Measurements from ENCODE around the gene RANGAP1. TPM values are rescaled to one million over a fixed set of nuclear protein-coding genes. Genes with fewer than 3 reads are reported as not detected.

Gene RANGAP1
- total RNA-seq, 3 donors from 2014 or later, result 26.9 to 48.9 (median 35.3) TPM

- intact Hi-C loops (cut with DNase I, micrococcal nuclease), result no loop called here
- peak; percentile 100 for ATAC-seq
Measured at GRCh38 chr22:41204992-41205900, 80.7 kb downstream of the RANGAP1 start, which contains the start of gene L3MBTL2. TSS of gene L3MBTL2 (plus strand) at chr22:41205312. CDS start at chr22:41205363, 51 bp downstream.

DNA sequence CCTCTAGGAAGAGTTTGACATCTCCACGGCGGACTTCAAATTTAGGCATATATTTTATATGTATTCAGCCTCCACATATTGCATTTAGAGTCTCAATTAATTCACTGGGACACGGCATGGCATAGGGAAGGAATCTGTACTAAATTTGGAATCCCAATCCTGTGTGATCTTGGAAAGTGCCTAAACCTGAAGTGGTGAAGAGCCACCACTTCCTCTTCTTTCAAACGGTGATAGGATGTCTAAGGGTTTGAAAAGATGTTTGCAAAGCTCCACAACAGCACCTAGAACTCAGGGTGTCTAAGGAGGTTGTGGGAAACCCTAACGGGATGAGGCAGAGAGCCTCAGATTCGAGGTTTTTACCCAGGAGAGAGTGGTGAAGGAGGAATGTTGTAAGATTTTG lies 81.9 kb downstream of the RANGAP1 start:
- no peak for ATAC-seq

More at GRCh38 chr22:41204992-41205900, 80.7 kb downstream of the RANGAP1 start, which contains the start of gene L3MBTL2:
- TF ChIP-seq CTCF (IDR thresholded peaks at IDR 0.05), result no peak
- peak within 1 kb of the TSS; percentile 74 for H3K4me3 ChIP-seq
- no peaks in the 10 kb centered on the region for H3K9me3 ChIP-seq
- DNase-seq, result peak; percentile 98 to 99 (median 98)
- no peaks in the 10 kb centered on the region for H3K36me3 ChIP-seq (ENCODE audit: low read depth)
- H3K4me1 ChIP-seq (ENCODE audit: low read depth), result peaks cover 8% of the 10 kb centered on the region

GRCh38 chr22:41203118-41203517 lies 82.9 kb downstream of the RANGAP1 start:
- Histone ChIP-seq H3K36me3 (ENCODE audit: low read depth) (no peaks in the 10 kb centered on the region), H3K4me3 (no peak overlapping the region), H3K9me3 (no peaks in the 10 kb centered on the region), H3K4me1 (ENCODE audit: low read depth) (peaks cover 15% of the 10 kb centered on the region)
- TF ChIP-seq CTCF (IDR thresholded peaks at IDR 0.05), result no peak
- ATAC-seq (no peak), DNase-seq (no peak)
- intact Hi-C loops (cut with DNase I, micrococcal nuclease), result no loop called here

More for the DNA sequence above, 81.9 kb downstream of the RANGAP1 start:
- Histone ChIP-seq H3K9me3 (no peaks in the 10 kb centered on the region), H3K4me1 (ENCODE audit: low read depth) (peaks cover 8% of the 10 kb centered on the region), H3K36me3 (ENCODE audit: low read depth) (no peaks in the 10 kb centered on the region), H3K4me3 (no peak overlapping the region)
- DNase-seq, result no peak
- TF ChIP-seq CTCF (IDR thresholded peaks at IDR 0.05), result no peak
- intact Hi-C loops (cut with DNase I, micrococcal nuclease), result no loop called here

DNA sequence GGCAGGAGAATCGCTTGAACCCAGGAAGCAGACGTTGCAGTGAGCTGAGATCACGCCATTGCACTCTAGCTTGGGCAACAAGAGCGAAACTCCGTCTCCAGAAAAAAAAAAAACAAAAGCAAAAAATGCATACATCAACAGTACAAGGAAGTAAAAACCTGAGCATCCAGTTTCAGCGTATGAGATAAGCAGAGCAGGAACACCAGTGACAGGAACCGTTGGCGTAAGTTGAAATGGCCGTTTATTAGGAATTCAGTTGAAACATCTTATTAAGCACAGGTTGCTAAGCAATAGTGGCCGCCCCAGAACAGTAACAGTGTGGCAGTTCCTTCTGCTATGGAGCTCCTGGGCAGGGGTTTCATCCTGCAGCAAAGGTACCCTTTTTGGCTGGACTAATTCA lies 84.8 kb downstream of the RANGAP1 start:
- no peak overlapping the region for H3K4me3 ChIP-seq
- peaks cover 21% of the 10 kb centered on the region for H3K4me1 ChIP-seq (ENCODE audit: low read depth)
- H3K36me3 ChIP-seq (ENCODE audit: low read depth), result no peaks in the 10 kb centered on the region
- no peak for TF ChIP-seq CTCF (IDR thresholded peaks at IDR 0.05)
- ATAC-seq (no peak), DNase-seq (no peak)
- intact Hi-C loops (cut with DNase I, micrococcal nuclease), result no loop called here
- no peaks in the 10 kb centered on the region for H3K9me3 ChIP-seq

DNA sequence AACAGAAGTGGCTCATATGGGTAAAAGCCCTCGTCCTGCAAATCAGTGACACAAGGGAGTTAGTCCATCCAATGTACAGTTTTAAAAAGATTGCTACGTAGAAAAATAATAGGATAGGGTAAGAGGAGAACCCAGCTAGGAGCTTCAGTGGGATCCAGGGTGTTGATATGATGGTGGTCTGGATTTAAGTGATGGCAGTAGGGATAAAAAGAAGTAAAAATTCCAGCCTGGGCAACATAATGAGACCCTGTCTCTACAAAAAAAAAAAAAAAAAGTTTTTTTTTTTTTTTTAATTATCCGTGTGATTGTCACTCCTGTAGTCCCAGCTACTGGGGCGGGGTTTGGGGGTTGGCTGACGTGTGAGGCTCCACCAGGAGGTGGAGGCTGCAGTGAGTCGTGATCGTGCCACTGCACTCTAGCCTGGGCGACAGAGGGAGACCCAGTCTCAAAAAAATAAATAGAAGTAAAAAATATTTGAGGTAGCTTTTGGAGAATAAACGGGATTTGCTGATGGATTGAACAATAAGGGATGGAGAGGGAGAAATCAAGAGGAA lies 87.9 kb downstream of the RANGAP1 start:
- intact Hi-C loops (cut with DNase I, micrococcal nuclease), result no loop called here
- H3K36me3 ChIP-seq (ENCODE audit: low read depth), result no peaks in the 10 kb centered on the region
- no peak overlapping the region for H3K4me3 ChIP-seq
- TF ChIP-seq CTCF (IDR thresholded peaks at IDR 0.05), result no peak
- peaks cover 15% of the 10 kb centered on the region for H3K4me1 ChIP-seq (ENCODE audit: low read depth)
- ATAC-seq (peak; percentile 36), DNase-seq (peak; percentile 58 to 66 (median 59))
- no peaks in the 10 kb centered on the region for H3K9me3 ChIP-seq

Measured in mucosa of descending colon (tissue), 3 donors.